DND-41 (cell line): Measurements from ENCODE around the gene PIGO.

Experiments
- ATAC-seq: fragments of 200-7000 bp; cut with Tn5 transposase; 3 replicates; pipeline ENCODE4 v1.9.1; 2021; ENCODE audit warnings: low read depth; ENCODE audit not compliant: insufficient read depth
- DNase-seq: peaks from one replicate; pipeline ENCODE4 v3.0.0-alpha.2; 2020
- H2AFZ ChIP-seq: 2 replicates; pipeline ENCODE4 v1.6.0; 2012; ENCODE audit warnings: low read depth, low read length
- H3K27ac ChIP-seq: 2 replicates; pipeline ENCODE4 v1.5.1; 2012; ENCODE audit warnings: low read length, inconsistent platforms
- H3K27me3 ChIP-seq: fragments of 200-600 bp; sonication (generic); 2 replicates; pipeline ENCODE4 v1.6.0; 2012; ENCODE audit warnings: low read length, mild to moderate bottlenecking, inconsistent platforms; ENCODE audit not compliant: insufficient read depth, poor library complexity
- H3K36me3 ChIP-seq: 2 replicates; pipeline ENCODE4 v1.5.1; 2012; ENCODE audit warnings: low read length, inconsistent platforms; ENCODE audit not compliant: insufficient read depth
- H3K4me1 ChIP-seq: 2 replicates; pipeline ENCODE4 v1.5.1; 2012; ENCODE audit warnings: mild to moderate bottlenecking, low read length; ENCODE audit not compliant: insufficient read depth
- H3K4me2 ChIP-seq: 2 replicates; pipeline ENCODE4 v1.6.0; 2012; ENCODE audit warnings: mild to moderate bottlenecking, moderate library complexity, low read length, inconsistent platforms; ENCODE audit not compliant: insufficient read depth
- H3K4me3 ChIP-seq, 2 experiments: fragments of 200-600 bp in 1 of 2; shearing (Covaris generic) in 1 of 2; 2 replicates each; pipeline ENCODE4 v1.5.1; 2012 to 2016; ENCODE audit warnings: inconsistent platforms in 2 of 2, low read length in 2 of 2, mild to moderate bottlenecking in 2 of 2, low read depth in 1 of 2, moderate library complexity in 1 of 2
- H3K79me2 ChIP-seq: 2 replicates; pipeline ENCODE4 v1.6.0; 2012; ENCODE audit warnings: low read length, inconsistent platforms; ENCODE audit not compliant: insufficient read depth
- H3K9ac ChIP-seq: 2 replicates; pipeline ENCODE4 v1.6.0; 2012; ENCODE audit warnings: low read depth, mild to moderate bottlenecking, inconsistent platforms, low read length, moderate library complexity
- H3K9me3 ChIP-seq: 2 replicates; pipeline ENCODE4 v1.5.1; 2012; ENCODE audit warnings: low read length, moderate library complexity, mild to moderate bottlenecking, inconsistent platforms; ENCODE audit not compliant: insufficient read depth, severe bottlenecking
- H4K20me1 ChIP-seq: 2 replicates; pipeline ENCODE4 v1.6.0; 2012; ENCODE audit warnings: low read length; ENCODE audit not compliant: insufficient read depth
- EZH2 ChIP-seq: IDR thresholded peaks from 3 replicates; pipeline ENCODE4 v1.6.1; 2012; ENCODE audit warnings: borderline replicate concordance, low read depth, mild to moderate bottlenecking, moderate library complexity, low read length, inconsistent platforms; ENCODE audit not compliant: severe bottlenecking
- TF ChIP-seq, protein P1 (sequence below): IDR thresholded peaks from 2 replicates; pipeline ENCODE4 v1.5.1; 2012; ENCODE audit warnings: borderline replicate concordance, low read length, moderate library complexity, mild to moderate bottlenecking; ENCODE audit not compliant: poor library complexity, severe bottlenecking; ENCODE audit errors: extremely low read depth

The PIGO gene

DNA sequence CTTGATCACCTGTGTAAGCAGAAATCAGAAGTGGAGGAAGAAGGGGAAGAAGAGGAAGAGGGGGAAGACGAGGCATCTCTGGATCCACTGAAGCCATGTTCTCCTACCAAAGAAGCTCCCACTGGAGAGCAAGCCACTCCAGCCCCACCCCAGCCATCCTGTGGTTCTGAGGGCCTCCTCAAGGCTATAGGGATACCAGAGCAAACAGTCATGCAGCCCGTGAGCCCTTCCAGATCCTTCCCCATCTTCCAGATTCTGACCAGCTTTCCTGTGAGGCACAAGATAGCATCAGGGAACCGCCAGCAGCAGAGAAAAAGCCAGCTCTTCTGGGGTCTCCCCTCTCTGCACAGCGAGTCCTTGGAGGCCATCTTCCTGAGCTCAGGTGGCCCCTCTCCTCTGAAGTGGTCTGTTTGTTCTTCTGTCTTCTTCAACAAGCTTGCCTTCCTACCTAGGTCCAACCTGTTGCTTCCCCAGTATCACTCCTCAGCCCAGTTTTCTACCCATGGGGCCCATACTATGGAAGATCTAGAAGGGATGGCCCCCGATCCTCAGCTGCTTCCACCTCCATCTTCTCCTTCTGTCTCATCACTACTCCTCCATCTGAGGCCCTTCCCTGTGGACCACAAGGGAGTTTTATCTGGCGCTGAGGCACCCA lies 53.4 kb downstream of the PIGO start:
- H3K9ac ChIP-seq, result no peak overlapping the region

DNA sequence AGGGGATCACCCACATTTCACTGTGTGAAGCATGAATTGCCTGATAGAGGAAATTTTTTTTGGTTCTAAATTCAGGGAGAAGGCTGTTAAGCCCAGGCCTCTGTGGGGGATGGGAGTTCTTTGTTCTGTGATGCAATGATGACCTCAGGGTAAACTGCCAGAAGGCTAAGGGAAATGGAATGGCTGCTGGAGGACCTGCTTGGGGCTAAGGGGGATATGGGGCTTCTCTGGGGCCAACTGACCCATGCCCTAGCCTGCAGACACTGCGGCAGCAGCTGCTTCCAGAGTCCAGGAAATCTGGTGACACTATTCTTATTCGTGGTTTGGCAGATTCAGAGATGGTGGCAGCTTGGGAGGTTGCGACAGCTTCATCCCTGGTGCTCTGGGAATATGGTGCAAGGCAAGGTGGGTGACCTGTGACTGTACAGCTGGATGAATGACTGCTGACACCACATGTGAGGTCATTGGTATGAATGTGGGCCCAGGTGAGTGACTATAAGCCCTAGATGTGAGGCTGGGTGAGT lies 54.2 kb downstream of the PIGO start:
- Histone ChIP-seq H3K9me3 (no peaks in the 10 kb centered on the region), H4K20me1 (no peaks in the 10 kb centered on the region; the same call in 1 of the 2 replicates), H3K4me3 (no peak overlapping the region), H2AFZ (no peak overlapping the region), H3K79me2 (no peaks in the 10 kb centered on the region), H3K4me1 (no peaks in the 10 kb centered on the region), H3K9ac (no peak overlapping the region), H3K4me2 (no peak overlapping the region), H3K36me3 (peaks cover 5% of the 10 kb centered on the region; the same call in 1 of the 2 replicates), H3K27me3 (no peaks in the 10 kb centered on the region), H3K27ac (no peak overlapping the region)
- no peak for TF ChIP-seq EZH2
- TF ChIP-seq, protein P1, sequence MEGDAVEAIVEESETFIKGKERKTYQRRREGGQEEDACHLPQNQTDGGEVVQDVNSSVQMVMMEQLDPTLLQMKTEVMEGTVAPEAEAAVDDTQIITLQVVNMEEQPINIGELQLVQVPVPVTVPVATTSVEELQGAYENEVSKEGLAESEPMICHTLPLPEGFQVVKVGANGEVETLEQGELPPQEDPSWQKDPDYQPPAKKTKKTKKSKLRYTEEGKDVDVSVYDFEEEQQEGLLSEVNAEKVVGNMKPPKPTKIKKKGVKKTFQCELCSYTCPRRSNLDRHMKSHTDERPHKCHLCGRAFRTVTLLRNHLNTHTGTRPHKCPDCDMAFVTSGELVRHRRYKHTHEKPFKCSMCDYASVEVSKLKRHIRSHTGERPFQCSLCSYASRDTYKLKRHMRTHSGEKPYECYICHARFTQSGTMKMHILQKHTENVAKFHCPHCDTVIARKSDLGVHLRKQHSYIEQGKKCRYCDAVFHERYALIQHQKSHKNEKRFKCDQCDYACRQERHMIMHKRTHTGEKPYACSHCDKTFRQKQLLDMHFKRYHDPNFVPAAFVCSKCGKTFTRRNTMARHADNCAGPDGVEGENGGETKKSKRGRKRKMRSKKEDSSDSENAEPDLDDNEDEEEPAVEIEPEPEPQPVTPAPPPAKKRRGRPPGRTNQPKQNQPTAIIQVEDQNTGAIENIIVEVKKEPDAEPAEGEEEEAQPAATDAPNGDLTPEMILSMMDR, result no peak
- DNase-seq, result no peak
- no peak for ATAC-seq

More for the DNA sequence above, 53.4 kb downstream of the PIGO start:
- H3K27ac ChIP-seq, result no peak overlapping the region
- TF ChIP-seq, protein P1, result no peak
- TF ChIP-seq EZH2, result no peak
- no peaks in the 10 kb centered on the region; the same call in 1 of the 2 replicates for H4K20me1 ChIP-seq
- no peaks in the 10 kb centered on the region for H3K79me2 ChIP-seq
- H3K4me2 ChIP-seq, result no peak overlapping the region
- ATAC-seq (no peak), DNase-seq (no peak)
- H3K36me3 ChIP-seq, result peaks cover 5% of the 10 kb centered on the region; the same call in 1 of the 2 replicates
- no peak overlapping the region for H3K4me3 ChIP-seq
- no peaks in the 10 kb centered on the region for H3K27me3 ChIP-seq
- H3K9me3 ChIP-seq, result no peaks in the 10 kb centered on the region
- H2AFZ ChIP-seq, result no peak overlapping the region
- H3K4me1 ChIP-seq, result no peaks in the 10 kb centered on the region
